Measurements from ENCODE around the gene MFAP4. TPM values are rescaled to one million over a fixed set of nuclear protein-coding genes. Genes with fewer than 3 reads are reported as not detected.

The MFAP4 gene
- total RNA-seq, 3 donors from 2014 or later = 45.5 to 186 (median 116) TPM

DNA sequence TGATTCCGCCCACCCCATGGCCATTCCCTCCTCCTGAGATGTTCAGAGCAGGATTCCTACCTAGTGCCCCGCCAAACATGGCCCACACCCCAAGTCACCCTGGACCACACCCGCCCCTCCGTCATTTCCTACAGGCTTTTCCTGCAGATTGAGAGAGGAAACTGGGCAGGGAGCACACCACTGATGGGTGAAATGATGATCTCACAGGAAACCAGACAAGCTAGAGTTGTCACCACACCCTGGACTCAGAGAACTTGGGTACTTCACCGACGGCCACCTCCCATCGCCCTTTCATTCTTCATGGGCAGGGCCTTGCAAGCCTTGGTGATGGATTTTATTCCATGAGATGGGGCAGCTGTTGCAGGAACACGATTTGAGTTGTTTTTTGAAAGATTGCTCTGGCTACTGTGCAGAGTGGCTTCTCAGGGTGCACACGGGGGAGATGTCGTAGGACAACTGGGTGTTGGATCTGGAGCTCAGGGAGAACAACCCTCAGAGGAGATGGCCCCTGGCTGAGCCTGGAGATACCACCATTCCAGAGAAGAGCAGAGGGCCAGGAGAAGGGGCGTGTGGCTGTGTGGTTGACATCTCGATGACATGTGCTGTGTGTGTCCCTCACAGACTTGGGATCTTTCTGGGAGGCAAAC lies 17.0 kb downstream of the MFAP4 start:
- no peak overlapping the region for H3K4me3 ChIP-seq
- no peaks in the 10 kb centered on the region for H3K4me1 ChIP-seq
- H3K9me3 ChIP-seq = no peaks in the 10 kb centered on the region
- peak overlapping the region in 1 of 2 donors; percentile 38 for H3K27ac ChIP-seq
- H3K36me3 ChIP-seq = no peaks in the 10 kb centered on the region
- DNase-seq (ENCODE audit: low spot score in 2 of 2) = no peak
- intact Hi-C loops (cut with DNase I; ENCODE audit: low total_unique reads) = loop anchor here (10.0 kb wide), 2 partner anchors 285 to 1995 kb away; no protein-coding TSS in a partner anchor
- no peak for TF ChIP-seq POLR2AphosphoS5 (IDR thresholded peaks at IDR 0.05)
- no peak for TF ChIP-seq POLR2A (IDR thresholded peaks at IDR 0.05)
- no peak for TF ChIP-seq CTCF (IDR thresholded peaks at IDR 0.05)
- no peaks in the 10 kb centered on the region for H3K27me3 ChIP-seq

GRCh38 chr17:19369107-19369778 lies 17.7 kb downstream of the MFAP4 start:
- no peaks in the 10 kb centered on the region for H3K4me1 ChIP-seq
- no peaks in the 10 kb centered on the region for H3K27me3 ChIP-seq
- intact Hi-C loops (cut with DNase I; ENCODE audit: low total_unique reads) = loop anchor here (10.0 kb wide), 1 partner anchor 286 kb away; no protein-coding TSS in a partner anchor
- TF ChIP-seq POLR2AphosphoS5 (IDR thresholded peaks at IDR 0.05) = no peak
- no peak for TF ChIP-seq POLR2A (IDR thresholded peaks at IDR 0.05)
- TF ChIP-seq CTCF (IDR thresholded peaks at IDR 0.05) = no peak
- no peaks in the 10 kb centered on the region for H3K9me3 ChIP-seq
- peak overlapping the region in 1 of 2 donors; percentile 38 for H3K27ac ChIP-seq
- no peak overlapping the region for H3K4me3 ChIP-seq
- no peaks in the 10 kb centered on the region for H3K36me3 ChIP-seq
- no peak for DNase-seq (ENCODE audit: low spot score in 2 of 2)

DNA sequence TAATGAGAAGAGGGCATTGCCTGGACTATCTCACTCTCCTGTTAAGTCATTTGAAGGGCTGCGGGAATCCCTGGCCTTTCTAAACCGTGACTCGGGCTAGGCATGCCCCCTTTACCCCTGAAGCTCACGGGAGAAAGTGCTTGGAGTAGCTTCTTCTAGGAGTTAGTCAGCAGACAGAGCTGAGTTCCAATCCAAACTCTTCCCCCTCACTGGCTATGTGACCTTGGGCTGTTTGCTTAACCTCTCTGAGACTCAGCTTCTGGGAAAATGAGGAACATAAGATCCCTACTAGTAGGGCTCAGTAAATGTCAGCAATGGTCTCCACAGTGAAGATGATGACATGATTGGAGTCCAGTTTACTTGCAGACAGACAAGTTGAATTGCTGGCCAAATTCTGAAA lies 18.8 kb downstream of the MFAP4 start:
- TF ChIP-seq POLR2A (IDR thresholded peaks at IDR 0.05) (no peak), POLR2AphosphoS5 (IDR thresholded peaks at IDR 0.05) (no peak), CTCF (IDR thresholded peaks at IDR 0.05) (no peak)
- Histone ChIP-seq H3K36me3 (no peaks in the 10 kb centered on the region), H3K4me1 (no peaks in the 10 kb centered on the region), H3K9me3 (no peaks in the 10 kb centered on the region), H3K27me3 (no peaks in the 10 kb centered on the region), H3K4me3 (no peak overlapping the region), H3K27ac (peak overlapping the region in 1 of 2 donors; percentile 3)
- no peak for DNase-seq (ENCODE audit: low spot score in 2 of 2)
- intact Hi-C loops (cut with DNase I; ENCODE audit: low total_unique reads) = loop anchor here (10.0 kb wide), 1 partner anchor 287 kb away; no protein-coding TSS in a partner anchor

DNA sequence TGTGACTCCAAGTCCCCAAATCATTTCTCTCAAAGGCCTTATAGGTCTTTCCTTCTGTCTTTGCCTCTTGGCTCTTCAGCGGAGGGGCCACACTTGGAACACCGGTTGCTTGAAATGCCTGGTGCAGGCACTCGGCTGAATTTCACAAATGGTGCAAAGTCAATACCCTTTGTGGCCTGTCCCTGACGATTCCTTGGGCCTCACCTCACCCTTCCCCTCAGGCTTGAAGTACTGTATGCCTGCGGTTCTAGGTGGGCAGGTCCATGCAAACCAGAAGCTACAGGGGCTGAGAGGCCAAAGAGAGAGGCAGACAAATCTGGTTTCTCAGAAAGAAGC lies 20.4 kb downstream of the MFAP4 start:
- Histone ChIP-seq H3K4me1 (peaks cover 0 to 5% of the 10 kb centered on the region in 2 donors), H3K9me3 (no peaks in the 10 kb centered on the region), H3K36me3 (no peaks in the 10 kb centered on the region), H3K27ac (no peak overlapping the region), H3K27me3 (no peaks in the 10 kb centered on the region), H3K4me3 (no peak overlapping the region)
- no peak for DNase-seq (ENCODE audit: low spot score in 2 of 2)
- TF ChIP-seq POLR2AphosphoS5 (IDR thresholded peaks at IDR 0.05) (no peak), POLR2A (IDR thresholded peaks at IDR 0.05) (no peak), CTCF (IDR thresholded peaks at IDR 0.05) (no peak)
- intact Hi-C loops (cut with DNase I; ENCODE audit: low total_unique reads) = loop anchor here (10.0 kb wide), 1 partner anchor 288 kb away; no protein-coding TSS in a partner anchor
